Activated T-helper 9 cell treated with anti-CD3 and anti-CD28 coated beads, Interleukin-2, amount 50 U/mL, for 16 hours (primary cell): Measurements from ENCODE around the gene CYBRD1.

ENCODE experiments used
- DNase-seq: peaks from one replicate; pipeline ENCODE4 v3.0.0-alpha.2; 2020; ENCODE audit warnings: low read depth

The CYBRD1 gene

DNA sequence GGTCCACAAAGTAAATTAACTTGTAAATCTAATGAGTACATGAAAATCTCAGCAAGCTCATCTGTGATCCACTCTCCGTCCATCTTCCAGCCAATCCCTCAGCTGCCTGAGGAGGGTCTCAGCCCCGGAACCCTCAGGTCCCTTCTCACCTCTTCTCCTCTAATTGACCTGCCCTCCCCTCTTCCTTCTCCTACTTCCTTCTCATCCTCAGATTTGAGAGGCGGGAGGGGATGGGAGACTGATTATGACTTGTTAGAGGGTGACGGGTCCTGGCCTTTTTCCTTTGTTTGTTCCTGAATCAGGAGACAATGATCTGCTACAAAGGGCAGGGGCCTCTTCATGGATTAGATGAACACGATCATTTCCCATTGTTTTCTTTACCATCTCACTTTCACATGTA is 80.1 kb downstream of the CYBRD1 start:
- DNase-seq: no peak
